NCI-H1436 (cell line): Measurements from ENCODE around the gene FICD.

Experiments
- DNase-seq: peaks from one replicate; lab custom pipeline; 2025; lab: John Stamatoyannopoulos, UW

Gene FICD

DNA sequence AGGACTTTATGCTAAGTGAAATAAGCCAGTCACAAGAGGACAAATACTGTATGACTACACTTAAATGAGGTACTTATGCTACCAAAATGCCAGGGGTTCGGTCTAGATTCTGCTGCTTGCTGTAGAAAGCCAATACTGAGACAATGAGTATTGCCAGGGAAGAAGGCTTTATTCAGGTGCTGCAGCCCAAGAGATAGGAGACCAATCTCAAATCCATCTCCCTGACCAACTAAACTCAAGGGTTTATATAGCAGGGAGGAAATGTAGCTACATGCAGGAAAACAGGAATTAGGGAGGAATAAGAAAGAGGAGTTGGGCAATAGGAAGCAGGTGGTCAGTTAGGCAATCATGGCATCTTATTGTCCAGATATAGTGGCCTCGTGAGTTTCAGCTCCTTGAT, 12.2 kb upstream of the FICD start:
- DNase-seq: no peak

DNA sequence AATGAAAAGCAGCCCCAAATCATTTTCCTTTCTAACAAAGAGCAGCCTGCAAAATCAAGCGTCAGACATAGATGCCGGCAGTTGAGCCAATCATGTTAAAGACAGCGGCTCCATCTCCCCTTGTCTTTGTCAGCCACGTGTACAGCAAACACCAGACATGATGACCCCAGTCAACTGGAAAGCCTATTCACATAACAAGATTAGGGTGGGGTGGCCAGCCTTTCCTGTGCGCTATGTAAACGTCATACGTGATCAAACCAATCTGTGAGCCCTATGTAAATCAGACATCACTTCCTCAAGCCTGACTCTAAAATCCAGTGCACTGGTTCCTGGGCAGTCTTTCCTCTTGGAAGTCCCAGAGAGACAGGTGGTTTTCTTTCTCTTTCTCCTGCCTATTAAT, 9.9 kb upstream of the FICD start:
- no peak for DNase-seq

DNA sequence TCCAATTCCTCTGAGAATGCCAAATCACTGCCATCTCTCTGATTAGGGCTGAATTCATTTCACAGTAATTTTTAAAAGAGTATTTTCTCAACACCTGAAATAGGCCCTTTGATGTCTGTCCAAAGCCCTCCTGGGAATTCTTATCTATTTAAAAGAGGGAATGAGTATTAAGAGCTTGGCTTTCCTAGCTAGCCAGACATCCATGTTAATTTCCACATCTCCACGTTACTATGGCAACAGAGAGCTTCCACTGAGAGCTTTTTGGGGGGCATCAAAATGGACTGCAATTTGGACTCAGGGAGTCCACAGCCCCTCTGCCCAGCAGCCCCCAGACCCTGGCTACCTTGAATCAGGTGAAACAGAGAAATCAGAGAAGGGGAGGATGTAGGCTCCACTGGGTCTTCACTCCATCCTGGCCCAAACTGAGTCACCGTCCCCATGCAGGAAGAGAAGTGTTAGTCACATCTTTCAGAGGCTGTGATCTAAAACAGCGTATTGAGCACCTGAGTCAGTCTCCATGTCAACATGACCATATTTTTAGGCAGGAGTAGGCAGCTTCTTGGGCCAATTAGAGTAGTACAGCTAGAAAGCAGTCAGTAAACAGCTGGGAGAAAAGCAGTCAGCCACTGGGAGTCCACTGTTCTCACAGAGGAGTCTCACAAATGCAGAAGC, 7.0 kb upstream of the FICD start:
- no peak for DNase-seq

GRCh38 chr12:108509806-108510205, 5.3 kb upstream of the FICD start:
- no peak for DNase-seq

DNA sequence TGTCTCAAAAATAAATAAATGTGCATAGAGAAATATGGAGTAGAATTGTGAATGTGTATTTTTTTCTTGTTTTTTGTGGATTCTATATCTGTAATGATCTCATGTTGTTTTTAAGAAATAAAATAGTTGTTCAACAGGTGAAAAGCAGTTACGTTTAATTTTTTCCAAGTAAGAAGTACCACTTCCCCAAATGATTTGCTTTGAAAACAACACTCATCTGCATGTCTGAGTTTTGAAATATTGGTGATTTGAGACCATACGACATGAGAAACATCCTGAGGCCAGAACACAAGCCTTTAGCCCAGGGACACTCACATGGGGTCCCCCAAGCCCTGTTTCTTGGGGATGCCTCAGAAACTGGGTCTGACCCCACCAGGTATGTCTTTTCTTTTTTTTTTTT, 4.2 kb upstream of the FICD start:
- DNase-seq: no peak

- DNase-seq: peak; percentile 66
These were observed 3.2 kb upstream of the FICD start for GRCh38 chr12:108511633-108512540.

- DNase-seq: no peak
These were observed 557 bp upstream of the FICD start for GRCh38 chr12:108514468-108514972.

GRCh38 chr12:108515916-108516315, 839 bp downstream of the FICD start:
- no peak for DNase-seq

- no peak for DNase-seq
These were observed 1.6 kb downstream of the FICD start for GRCh38 chr12:108516511-108517275.

GRCh38 chr12:108517288-108518100, 2.4 kb downstream of the FICD start:
- DNase-seq: no peak

DNA sequence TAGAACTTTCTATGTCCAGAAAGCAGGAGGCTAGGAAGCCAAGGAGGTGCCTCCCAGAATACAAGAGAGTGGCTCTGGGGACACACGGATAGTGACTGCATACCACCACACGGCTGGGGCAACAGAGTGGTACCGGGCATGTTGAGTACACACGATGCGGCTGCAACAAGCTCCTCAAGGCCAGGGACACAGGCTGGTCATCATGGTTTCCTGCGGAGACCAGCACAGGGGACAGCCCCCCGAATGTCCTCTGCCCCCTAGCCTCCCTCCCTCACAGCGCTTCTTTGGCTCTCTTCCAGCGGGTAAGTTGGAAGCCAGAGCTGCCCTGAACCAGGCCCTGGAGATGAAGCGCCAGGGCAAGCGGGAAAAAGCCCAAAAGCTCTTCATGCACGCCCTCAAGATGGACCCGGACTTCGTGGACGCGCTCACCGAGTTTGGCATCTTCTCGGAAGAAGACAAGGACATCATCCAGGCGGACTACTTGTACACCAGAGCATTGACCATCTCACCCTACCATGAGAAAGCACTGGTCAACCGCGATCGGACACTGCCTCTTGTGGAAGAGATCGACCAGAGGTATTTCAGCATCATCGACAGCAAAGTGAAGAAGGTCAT, 3.1 kb downstream of the FICD start:
- no peak for DNase-seq

- DNase-seq: no peak
These were observed 3.8 kb downstream of the FICD start for GRCh38 chr12:108518716-108519496.

DNA sequence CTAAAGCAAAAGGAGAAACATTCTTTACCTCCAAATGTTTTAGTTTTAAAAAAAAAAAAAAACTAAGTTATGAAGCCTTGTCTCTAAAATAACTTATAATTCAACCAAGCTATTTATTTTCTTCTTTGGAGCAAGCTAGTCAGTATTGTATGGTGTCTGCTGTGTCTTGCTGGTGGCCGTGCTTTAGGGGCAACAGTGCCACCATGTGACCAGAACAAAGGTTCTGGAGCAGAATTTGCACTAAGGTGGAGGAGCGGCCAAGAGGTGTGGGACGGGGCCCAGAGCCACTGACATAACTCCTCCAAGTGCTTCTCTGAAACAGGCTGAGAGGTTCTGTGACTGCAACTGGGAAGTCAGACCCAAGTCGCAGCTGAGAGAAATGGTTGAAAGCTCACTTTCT, 4.5 kb downstream of the FICD start:
- no peak for DNase-seq

DNA sequence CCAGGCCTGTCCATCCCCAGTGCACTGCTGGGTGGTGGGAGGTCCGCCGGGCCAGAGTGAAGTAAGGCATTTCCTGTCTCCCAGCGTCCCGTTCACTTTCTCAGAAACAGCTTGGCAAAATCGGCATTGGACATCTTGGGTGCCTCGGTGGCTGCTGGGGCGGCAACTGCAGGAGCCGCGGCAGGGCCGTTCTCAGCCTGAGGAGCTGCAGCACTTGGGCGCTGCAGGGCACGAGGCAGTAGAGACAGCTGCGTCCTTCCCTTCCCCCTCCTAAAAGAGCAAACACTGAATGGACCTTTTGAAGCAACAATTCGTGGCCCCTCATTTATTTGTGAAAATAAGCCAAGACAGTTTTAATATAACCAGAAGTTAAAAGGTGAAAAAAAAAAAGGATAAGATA, 8.3 kb downstream of the FICD start:
- DNase-seq: no peak

DNA sequence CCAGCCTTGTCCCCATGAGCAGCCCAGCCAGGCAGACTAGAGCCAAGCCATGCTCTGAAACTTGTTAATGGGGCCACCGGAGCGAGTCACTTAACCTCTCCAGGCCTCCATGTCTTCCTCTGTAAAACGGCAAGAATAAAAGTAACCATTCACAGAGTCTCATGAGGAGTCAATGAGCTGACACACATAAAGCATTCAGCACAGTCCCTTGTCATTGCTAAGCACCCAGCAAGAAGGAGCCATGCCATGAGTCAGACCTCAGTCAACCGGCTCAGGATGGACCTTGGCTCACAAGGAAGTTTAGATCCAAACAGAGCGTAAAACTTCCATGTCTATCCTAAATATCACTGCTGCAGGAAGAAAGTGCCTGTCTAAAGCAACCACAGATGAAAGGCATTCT, 10.6 kb downstream of the FICD start:
- no peak for DNase-seq

DNA sequence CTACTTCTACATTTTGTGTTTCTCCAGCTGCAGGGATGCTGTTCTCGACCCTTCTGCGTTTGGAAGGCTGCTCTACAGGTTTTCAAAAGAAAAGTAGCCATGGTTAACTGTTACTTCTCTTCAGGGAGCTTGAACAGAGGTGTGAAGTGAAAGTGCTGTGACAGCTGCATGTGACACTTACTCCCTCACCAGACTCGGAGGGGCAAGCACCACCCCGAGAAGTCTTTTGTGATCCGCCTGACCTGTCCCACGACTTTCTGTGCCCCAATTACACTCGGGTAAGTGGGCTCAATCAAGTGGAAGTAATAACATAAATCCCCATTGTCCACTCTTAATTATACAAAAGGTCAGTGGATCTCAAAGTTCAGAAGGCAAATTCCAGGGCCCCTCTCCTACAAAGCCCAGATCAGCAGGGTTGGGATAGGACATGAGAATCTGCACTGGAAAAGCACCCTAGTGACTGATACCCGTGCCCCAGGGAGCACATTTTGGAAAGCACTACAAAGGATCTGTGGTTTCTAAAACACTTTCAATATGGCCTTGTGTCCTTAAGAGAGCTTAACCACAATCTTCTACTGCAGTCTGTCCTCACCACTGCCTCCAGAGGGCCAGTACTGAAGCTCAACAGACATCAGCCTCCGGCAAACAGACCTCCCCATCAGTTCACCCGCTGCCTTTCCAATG, 11.5 kb downstream of the FICD start:
- no peak for DNase-seq

GRCh38 chr12:108527166-108527496, 12.1 kb downstream of the FICD start:
- no peak for DNase-seq

DNA sequence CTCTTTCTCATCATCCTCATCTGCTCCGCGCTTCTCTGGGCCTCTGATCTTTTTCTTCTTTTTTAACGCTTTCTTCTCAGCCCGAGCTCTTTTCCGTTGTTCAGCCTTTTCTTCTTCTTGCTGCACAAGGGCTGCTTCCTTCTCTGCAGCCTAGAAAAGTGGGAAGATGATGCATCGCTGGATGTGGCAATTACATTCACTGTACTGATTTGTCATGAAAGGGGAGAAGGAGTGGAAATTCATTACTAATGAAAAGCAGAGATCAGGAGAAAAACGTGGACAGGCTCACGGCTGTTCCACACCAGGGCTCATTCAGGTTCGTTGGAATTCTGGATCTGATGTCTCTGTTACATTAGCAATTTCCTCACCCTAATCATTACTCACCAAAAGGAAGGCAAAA, 15.1 kb downstream of the FICD start:
- DNase-seq: no peak

- peak; percentile 94 for DNase-seq
These were observed 17.1 kb downstream of the FICD start for GRCh38 chr12:108531929-108532848.
